Spleen (tissue), 11 donors: Measurements from ENCODE around the gene CTSK. TPM values are rescaled to one million over a fixed set of nuclear protein-coding genes. Genes with fewer than 3 reads are reported as not detected.
"Not testable (repeated sequence)": the region's sequence is repeated elsewhere in the genome, so short reads cannot be mapped to it uniquely, and the experiment has no call there.

ENCODE experiments used
- DNase-seq: peaks from one replicate; pipeline ENCODE4 v3.0.0-alpha.2; 2020
- H3K27ac ChIP-seq, 8 donors: fragments of 200-600 bp; sonication (generic) in 7 of 8; 1 replicate in 4 of 8; 2 replicates in 4 of 8; pipeline versions ENCODE4 v1.5.0 to v1.8.0; 2016 to 2021; ENCODE audit warnings: inconsistent platforms in 4 of 8, mild to moderate bottlenecking in 4 of 8, moderate library complexity in 1 of 8
- H3K27me3 ChIP-seq, 7 donors: fragments of 200-600 bp; sonication (generic) in 6 of 7; replicated peaks in 1 of 7; 1 replicate in 4 of 7; 2 replicates in 3 of 7; pipeline versions ENCODE4 v1.5.0 to v1.8.0; 2016 to 2021; ENCODE audit warnings: inconsistent platforms in 3 of 7, mild to moderate bottlenecking in 1 of 7
- H3K36me3 ChIP-seq, 6 donors: fragments of 200-600 bp; sonication (generic) in 5 of 6; 1 replicate in 4 of 6; 2 replicates in 2 of 6; pipeline versions ENCODE4 v1.5.0 to v1.8.0; 2016 to 2021; ENCODE audit warnings: inconsistent platforms in 2 of 6
- H3K4me1 ChIP-seq, 6 donors: fragments of 200-600 bp; sonication (generic) in 5 of 6; 1 replicate in 3 of 6; 2 replicates in 3 of 6; pipeline versions ENCODE4 v1.5.0 to v1.8.0; 2016 to 2021; ENCODE audit warnings: inconsistent platforms in 3 of 6
- H3K4me3 ChIP-seq, 8 donors: fragments of 200-600 bp; sonication (generic) in 7 of 8; 1 replicate in 4 of 8; 2 replicates in 4 of 8; pipeline versions ENCODE4 v1.5.0 to v1.8.0; 2016 to 2021; ENCODE audit warnings: inconsistent platforms in 4 of 8, mild to moderate bottlenecking in 4 of 8, moderate library complexity in 2 of 8
- H3K9me3 ChIP-seq, 8 donors: fragments of 200-600 bp; sonication (generic) in 7 of 8; 1 replicate in 4 of 8; 2 replicates in 4 of 8; pipeline versions ENCODE4 v1.5.0 to v1.8.0; 2016 to 2021; ENCODE audit warnings: inconsistent platforms in 4 of 8
- CTCF ChIP-seq, 11 experiments: fragments of 200-600 bp in 7 of 11; fragments of 450-650 bp in 4 of 11; sonication (generic) in 4 of 11; IDR thresholded peaks in 8 of 11; conservative IDR thresholded peaks in 3 of 11; 1 replicate in 7 of 11; 2 replicates in 4 of 11; pipeline versions ENCODE4 v1.4.0 to v1.8.0; 2016 to 2021; ENCODE audit warnings: antibody characterized with exemption in 11 of 11, inconsistent platforms in 4 of 11, mild to moderate bottlenecking in 1 of 11
- POLR2A ChIP-seq, 3 donors: fragments of 450-650 bp; IDR thresholded peaks; one replicate each; pipeline ENCODE4 v1.5.1; 2017; ENCODE audit warnings: antibody characterized with exemption in 3 of 3, mild to moderate bottlenecking in 1 of 3
- POLR2AphosphoS5 ChIP-seq, 3 donors: sonication (generic); formaldehyde crosslinking; IDR thresholded peaks; one replicate each; pipeline ENCODE4 v1.5.1; 2017; ENCODE audit warnings: antibody characterized with exemption in 3 of 3
- WGBS, 5 donors: extraction: QIAGEN DNeasy Blood & Tissue Kit in 3 of 5; methylation state at CpG; one replicate each; pipeline versions ENCODE4 v1.1.5 to v1.1.7; 2013 to 2018; 5-methylcytosine and 5-hydroxymethylcytosine counted together
- intact Hi-C: fragments of 100-400 bp; cut with DNase I; formaldehyde crosslinking; loops from one replicate; pipeline ENCODE4 v1.15.0; 2023; ENCODE audit warnings: low total_unique reads
- polyA plus RNA-seq, 3 donors: library from polyadenylated mRNA; stranded (reverse); fragments of 200-250 nt; gene quantifications; one replicate each; pipeline ENCODE4 v1.2.1, GENCODE V29; 2013
- total RNA-seq, 7 donors: library from RNA; depleted of rRNA in 3 of 7; stranded (reverse); fragments of >200 nt in 3 of 7; fragmentation: NEBNext Ultra II Directional in 4 of 7; extraction: Animal tissue kit (Norgen Biotek cat#: 25700) in 4 of 7; gene quantifications; one replicate each; pipeline versions ENCODE4 v1.1.0 to v1.2.1, GENCODE V29; 2016 to 2021
- donor health status: healthy with polysubstance abuse.
- donor health status: DM: no; HTN: no; CAD: no; lungs with moderate emphysema.
- donor health status: DM: no; HTN: no; CAD: no.
- donor health status: Bipolar disorder and iron deficiency.
- donor health status: healthy.
- donor health status: DM: no; HTN: no; CAD: no.
- donor health status: DM: yes; HTN: yes; CAD: no.

Gene CTSK
- total and polyA plus RNA-seq, 10 donors: 11.5 to 68.2 (median 22.2) TPM

GRCh38 chr1:150836129-150836773 is 28.2 kb upstream of the CTSK start:
- TF ChIP-seq POLR2A (IDR thresholded peaks at IDR 0.05): no peak
- TF ChIP-seq CTCF (IDR thresholded peaks at IDR 0.05 in 8 of 11, conservative IDR thresholded peaks at IDR 0.05 in 3 of 11): no peak
- TF ChIP-seq POLR2AphosphoS5 (IDR thresholded peaks at IDR 0.05): no peak
- H3K4me3 ChIP-seq: no peak overlapping the region
- no peak overlapping the region for H3K27ac ChIP-seq
- no peak for DNase-seq
- WGBS, 5 donors: 87 to 94% (median 92%) methylated on average over 6 of the region's 6 CpGs
- peaks cover 5 to 99% (median 77%) of the 10 kb centered on the region in 6 donors for H3K36me3 ChIP-seq
- no peaks in the 10 kb centered on the region for H3K9me3 ChIP-seq
- peaks cover 0 to 2% (median 0%) of the 10 kb centered on the region in 6 donors for H3K4me1 ChIP-seq
- no peaks in the 10 kb centered on the region for H3K27me3 ChIP-seq
- intact Hi-C loops: no loop called here

- H3K9me3 ChIP-seq, intact Hi-C loops, H3K4me3 ChIP-seq, DNase-seq, H3K27me3 ChIP-seq, H3K4me1 ChIP-seq, H3K27ac ChIP-seq: not testable (repeated sequence)
- peaks cover 5 to 100% (median 86%) of the 10 kb centered on the region in 6 donors for H3K36me3 ChIP-seq
- 94 to 99% (median 96%) methylated on average over 6 of the region's 6 CpGs for WGBS, 5 donors
Observed at GRCh38 chr1:150833961-150834360, 25.9 kb upstream of the CTSK start.

- 98 to 100% (median 100%) methylated on average over 1 of the region's 1 CpG for WGBS, 5 donors
- Histone ChIP-seq H3K4me1 (no peaks in the 10 kb centered on the region), H3K27me3 (no peaks in the 10 kb centered on the region), H3K4me3 (no peak overlapping the region), H3K9me3 (no peaks in the 10 kb centered on the region), H3K27ac (no peak overlapping the region), H3K36me3 (peaks cover 5 to 100% (median 90%) of the 10 kb centered on the region in 6 donors)
- TF ChIP-seq POLR2AphosphoS5 (IDR thresholded peaks at IDR 0.05) (no peak), CTCF (IDR thresholded peaks at IDR 0.05 in 8 of 11, conservative IDR thresholded peaks at IDR 0.05 in 3 of 11) (no peak), POLR2A (IDR thresholded peaks at IDR 0.05) (no peak)
- intact Hi-C loops: no loop called here
- no peak for DNase-seq
Observed at GRCh38 chr1:150832597-150832996, 24.5 kb upstream of the CTSK start.

- Histone ChIP-seq H3K27me3 (no peaks in the 10 kb centered on the region), H3K9me3 (no peaks in the 10 kb centered on the region), H3K36me3 (peaks cover 5 to 100% (median 93%) of the 10 kb centered on the region in 6 donors), H3K4me3 (no peak overlapping the region), H3K4me1 (no peaks in the 10 kb centered on the region), H3K27ac (no peak overlapping the region)
- intact Hi-C loops: loop anchor here (10.0 kb wide), 1 partner anchor 485 kb away; no protein-coding TSS in a partner anchor
- 88 to 93% (median 93%) methylated on average over 7 of the region's 7 CpGs for WGBS, 5 donors
- peak in 3 of 11 experiments; percentile 8 to 15 (median 12) for TF ChIP-seq CTCF (IDR thresholded peaks at IDR 0.05 in 8 of 11, conservative IDR thresholded peaks at IDR 0.05 in 3 of 11)
- no peak for TF ChIP-seq POLR2AphosphoS5 (IDR thresholded peaks at IDR 0.05)
- no peak for DNase-seq
Observed at GRCh38 chr1:150829751-150830150, 21.7 kb upstream of the CTSK start.
